Measurements from ENCODE around the gene JCAD.

Gene JCAD

GRCh38 chr10:30095631-30096422 lies 36.4 kb upstream of the JCAD start:
- no peak for TF ChIP-seq CTCF (IDR thresholded peaks at IDR 0.05; ENCODE audit: low read length, missing control alignments)
- no peak for DNase-seq (ENCODE audit: low read depth)
- H3K4me3 ChIP-seq (replicated peaks; ENCODE audit: low read depth, low read length), result no peak overlapping the region

- no peak for DNase-seq (ENCODE audit: low read depth)
- H3K4me3 ChIP-seq (replicated peaks; ENCODE audit: low read depth, low read length), result no peak overlapping the region
- TF ChIP-seq CTCF (IDR thresholded peaks at IDR 0.05; ENCODE audit: low read length, missing control alignments), result no peak
These were observed 35.2 kb upstream of the JCAD start for GRCh38 chr10:30094601-30095000.

- TF ChIP-seq CTCF (IDR thresholded peaks at IDR 0.05; ENCODE audit: low read length, missing control alignments), result no peak
- DNase-seq (ENCODE audit: low read depth), result no peak
- no peak overlapping the region for H3K4me3 ChIP-seq (replicated peaks; ENCODE audit: low read depth, low read length)
These were observed 34.0 kb upstream of the JCAD start for GRCh38 chr10:30093303-30093950.

- no peak overlapping the region for H3K4me3 ChIP-seq (replicated peaks; ENCODE audit: low read depth, low read length)
- no peak for TF ChIP-seq CTCF (IDR thresholded peaks at IDR 0.05; ENCODE audit: low read length, missing control alignments)
- peak; percentile 32 for DNase-seq (ENCODE audit: low read depth)
These were observed 32.9 kb upstream of the JCAD start for GRCh38 chr10:30092151-30092790.

GRCh38 chr10:30091136-30091535 lies 31.8 kb upstream of the JCAD start:
- no peak for DNase-seq (ENCODE audit: low read depth)
- H3K4me3 ChIP-seq (replicated peaks; ENCODE audit: low read depth, low read length), result no peak overlapping the region
- TF ChIP-seq CTCF (IDR thresholded peaks at IDR 0.05; ENCODE audit: low read length, missing control alignments), result no peak

GRCh38 chr10:30088178-30088577 lies 28.8 kb upstream of the JCAD start:
- DNase-seq (ENCODE audit: low read depth), result no peak
- H3K4me3 ChIP-seq (replicated peaks; ENCODE audit: low read depth, low read length), result no peak overlapping the region
- no peak for TF ChIP-seq CTCF (IDR thresholded peaks at IDR 0.05; ENCODE audit: low read length, missing control alignments)
